Measurements from ENCODE around the gene WNT5B.

WNT5B gene

DNA sequence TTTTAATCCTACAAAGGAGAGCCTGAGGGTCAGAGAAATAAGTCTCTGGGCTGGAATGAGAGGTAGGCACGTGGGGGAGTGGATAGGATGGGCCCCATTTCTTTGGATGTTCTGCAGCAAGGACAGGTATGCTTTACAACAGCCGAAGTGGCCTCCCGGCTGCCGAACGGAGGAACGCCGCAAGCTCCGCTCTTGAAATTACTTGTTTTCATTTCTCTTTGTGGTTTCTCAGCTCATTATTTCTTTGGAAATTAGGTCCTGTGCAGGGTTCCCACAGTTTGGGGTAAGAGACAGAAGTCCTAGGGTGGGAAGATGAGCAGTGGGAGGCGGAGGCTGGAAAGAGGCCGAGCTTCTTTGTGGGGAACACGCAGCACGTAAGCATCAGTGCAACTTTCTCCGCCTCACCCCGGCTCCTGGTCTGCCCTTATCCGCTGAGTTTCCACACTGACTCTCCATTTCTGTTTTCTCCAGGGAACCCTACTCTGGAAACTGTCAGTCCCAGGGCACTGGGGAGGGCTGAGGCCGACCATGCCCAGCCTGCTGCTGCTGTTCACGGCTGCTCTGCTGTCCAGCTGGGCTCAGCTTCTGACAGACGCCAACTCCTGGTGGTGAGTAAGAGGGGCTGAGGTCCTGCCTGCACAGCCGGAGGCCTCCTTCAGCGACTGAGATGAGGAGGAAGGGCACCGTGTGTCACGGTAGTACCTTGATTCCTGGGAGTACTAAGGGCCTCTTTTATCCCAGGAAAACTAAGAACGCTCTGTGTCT lies 2.0 kb downstream of the WNT5B start:
- DNase-seq = no peak

GRCh38 chr12:1632702-1633101 lies 3.7 kb downstream of the WNT5B start:
- DNase-seq = no peak

GRCh38 chr12:1633459-1633858 lies 4.4 kb downstream of the WNT5B start:
- no peak for DNase-seq

DNA sequence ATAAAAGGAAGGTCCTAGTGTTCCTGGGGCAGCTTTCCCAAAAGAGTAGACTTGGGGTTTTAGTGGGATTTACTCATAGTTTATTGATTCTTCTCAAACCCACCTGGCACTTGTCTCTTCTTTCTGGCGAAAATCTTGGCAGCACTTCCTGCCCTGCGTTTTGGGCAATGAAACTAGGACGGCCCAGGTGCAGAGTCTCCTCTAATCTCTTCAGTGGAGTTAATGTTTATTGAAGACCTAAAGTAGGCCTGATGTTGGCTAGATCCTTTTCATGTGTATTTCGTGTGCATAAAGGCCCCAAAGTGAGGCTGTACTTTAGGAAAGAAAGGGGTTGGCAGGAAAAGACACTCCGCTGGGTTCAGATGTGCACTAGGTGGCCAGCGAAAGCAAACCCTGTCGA lies 5.1 kb downstream of the WNT5B start:
- no peak for DNase-seq

DNA sequence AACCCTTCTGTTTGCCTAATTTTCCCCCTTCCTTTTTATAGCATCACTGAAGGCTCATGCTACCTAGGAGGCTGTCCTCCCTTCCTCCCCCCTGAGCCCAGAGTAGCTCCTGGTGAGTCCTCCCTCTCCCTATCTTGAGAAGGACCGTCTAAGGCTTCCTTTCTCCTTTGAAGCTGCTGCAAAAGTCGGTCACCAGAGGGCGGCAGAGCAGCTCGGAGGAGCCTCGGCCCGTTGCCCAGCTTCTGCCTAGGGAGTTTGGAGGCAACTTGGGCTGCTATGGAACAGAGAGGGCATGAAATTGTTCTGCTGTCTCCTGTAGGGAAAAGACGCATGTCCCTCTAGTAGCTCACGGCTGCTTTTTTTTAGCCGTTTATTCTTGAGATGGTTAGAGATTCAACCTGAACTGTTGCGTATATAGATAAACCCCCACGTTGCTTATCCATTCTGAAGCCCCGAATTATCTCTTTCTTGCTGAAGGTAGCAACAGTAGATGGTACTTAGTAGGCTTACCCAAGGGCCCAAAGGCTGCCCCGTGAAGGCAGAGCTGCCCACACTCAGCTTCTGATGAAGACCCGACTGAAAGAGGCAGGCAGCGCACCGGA lies 5.7 kb downstream of the WNT5B start:
- peak; percentile 82 for DNase-seq

- DNase-seq = no peak
These were observed 6.5 kb downstream of the WNT5B start for GRCh38 chr12:1635301-1636095.

GRCh38 chr12:1638203-1638602 lies 9.2 kb downstream of the WNT5B start:
- no peak for DNase-seq

GRCh38 chr12:1639538-1639937 lies 10.5 kb downstream of the WNT5B start:
- DNase-seq = no peak

DNA sequence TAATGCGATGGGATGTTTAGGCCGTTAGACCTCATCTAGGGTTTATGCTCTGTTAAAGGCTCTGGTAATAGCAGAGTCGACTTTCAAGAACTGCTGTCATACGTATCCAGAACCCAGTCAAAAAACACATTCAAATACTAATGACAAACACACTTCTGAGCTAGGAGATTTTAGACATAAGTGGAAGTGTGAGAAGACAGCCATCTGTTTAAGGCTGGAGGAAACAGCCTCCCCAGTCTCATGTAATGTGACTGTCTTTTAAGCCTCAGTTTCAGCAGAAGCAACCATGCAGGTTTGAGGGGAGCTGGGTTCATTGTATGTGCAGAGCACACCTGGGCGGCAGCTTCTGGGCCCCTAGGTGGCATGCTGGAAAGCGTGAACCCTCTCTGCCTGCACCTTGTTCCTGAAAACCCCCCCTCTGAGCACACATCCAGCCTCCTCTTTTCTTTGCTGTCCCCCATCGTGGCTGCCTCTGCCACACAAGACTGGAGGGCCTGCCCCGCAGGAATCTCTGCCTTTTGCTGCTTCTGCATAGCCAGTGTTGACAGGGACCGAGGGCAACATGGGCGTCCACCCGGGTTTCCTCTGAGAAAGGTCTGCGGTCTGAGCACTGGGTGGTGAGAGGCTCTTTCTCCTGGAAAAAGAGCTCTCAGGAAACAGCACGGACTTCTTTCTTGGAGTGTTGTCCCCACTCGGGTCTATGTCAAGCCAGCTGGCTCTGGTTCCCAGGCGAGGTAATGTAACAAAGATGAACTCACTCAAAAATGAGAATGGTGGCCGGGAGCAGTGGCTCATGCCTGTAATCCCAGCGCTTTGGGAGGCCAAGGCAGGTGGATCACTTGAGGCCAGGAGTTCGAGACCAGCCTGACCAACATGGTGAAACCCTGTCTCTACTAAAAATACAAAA lies 11.6 kb downstream of the WNT5B start:
- no peak for DNase-seq

- no peak for DNase-seq
These were observed 13.5 kb downstream of the WNT5B start for GRCh38 chr12:1642513-1642912.

GRCh38 chr12:1643043-1643442 lies 14.0 kb downstream of the WNT5B start:
- no peak for DNase-seq

DNA sequence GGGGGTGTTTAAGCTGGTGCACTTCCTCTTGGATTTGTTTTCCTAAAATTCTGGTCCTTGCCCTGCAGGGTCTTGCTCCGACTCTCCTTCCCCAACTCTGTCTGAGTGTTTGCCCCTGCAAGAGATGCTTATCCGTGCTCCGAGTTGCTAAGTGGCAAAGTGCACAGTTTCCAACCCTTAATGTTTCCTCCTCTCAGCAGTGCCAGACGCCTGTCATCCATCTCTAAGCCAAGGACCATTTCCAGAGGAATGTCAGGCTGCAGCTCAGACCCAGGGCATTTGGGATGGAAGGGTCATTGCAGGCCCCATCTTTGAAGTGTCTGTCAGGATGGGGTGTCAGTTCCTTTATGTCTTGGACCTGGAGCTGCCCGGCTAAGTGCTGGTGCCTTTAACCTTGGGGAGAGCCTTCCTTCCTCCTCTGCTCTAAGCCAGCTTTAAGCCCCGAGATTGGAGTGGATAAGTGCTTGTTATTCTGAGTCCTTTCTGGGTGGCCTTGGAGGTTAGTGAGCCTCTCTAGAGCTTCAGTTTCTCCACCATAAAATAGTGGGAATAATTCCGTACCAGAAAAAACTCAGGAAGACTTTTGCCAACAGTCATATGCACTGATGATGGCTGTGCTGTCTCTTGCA lies 15.0 kb downstream of the WNT5B start:
- no peak for DNase-seq

DNA sequence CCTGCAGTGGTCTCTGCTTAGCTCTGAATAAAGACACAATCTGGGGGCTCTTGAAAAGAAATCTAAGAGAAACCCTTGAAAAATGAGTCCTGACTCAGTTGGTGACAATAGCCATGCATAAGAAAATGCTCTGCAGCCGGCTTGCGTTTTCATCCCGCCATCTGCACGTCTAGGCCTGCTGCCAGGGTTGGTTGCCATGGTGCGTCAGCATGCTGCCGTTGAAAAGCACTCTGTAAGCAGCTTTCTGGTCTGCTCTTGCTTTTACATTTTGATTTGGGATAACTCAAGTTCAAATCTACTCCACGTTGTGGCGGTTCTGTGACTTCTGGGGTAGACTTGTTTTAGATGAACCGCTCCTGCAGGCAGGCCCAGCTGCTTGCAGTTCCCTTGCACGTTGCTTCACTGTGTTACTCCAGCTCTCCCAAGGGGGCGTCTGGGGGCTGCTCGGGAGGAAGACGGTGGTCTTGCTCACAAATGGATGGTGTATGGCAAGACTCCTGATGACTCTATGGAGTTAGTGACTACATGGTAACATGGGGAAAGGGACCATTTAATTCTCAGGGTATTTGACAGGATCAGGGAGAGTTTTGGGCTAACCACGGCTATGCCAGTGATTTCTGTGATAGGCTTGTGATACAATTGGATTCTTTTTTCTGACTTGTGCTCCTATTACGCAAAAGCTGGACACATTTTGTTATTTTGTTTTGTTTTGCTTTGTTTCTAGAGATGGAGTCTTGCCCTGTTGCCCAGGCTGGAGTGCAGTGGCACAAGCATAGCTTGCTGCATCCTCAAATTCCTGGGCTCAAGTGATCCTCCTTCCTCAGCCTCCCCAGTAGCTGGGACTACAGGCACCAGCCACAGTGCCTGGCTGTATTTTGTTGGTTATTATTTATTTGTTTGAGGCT lies 15.8 kb downstream of the WNT5B start:
- DNase-seq = peak; percentile 86

- DNase-seq = no peak
These were observed 16.8 kb downstream of the WNT5B start for GRCh38 chr12:1645819-1646218.

DNA sequence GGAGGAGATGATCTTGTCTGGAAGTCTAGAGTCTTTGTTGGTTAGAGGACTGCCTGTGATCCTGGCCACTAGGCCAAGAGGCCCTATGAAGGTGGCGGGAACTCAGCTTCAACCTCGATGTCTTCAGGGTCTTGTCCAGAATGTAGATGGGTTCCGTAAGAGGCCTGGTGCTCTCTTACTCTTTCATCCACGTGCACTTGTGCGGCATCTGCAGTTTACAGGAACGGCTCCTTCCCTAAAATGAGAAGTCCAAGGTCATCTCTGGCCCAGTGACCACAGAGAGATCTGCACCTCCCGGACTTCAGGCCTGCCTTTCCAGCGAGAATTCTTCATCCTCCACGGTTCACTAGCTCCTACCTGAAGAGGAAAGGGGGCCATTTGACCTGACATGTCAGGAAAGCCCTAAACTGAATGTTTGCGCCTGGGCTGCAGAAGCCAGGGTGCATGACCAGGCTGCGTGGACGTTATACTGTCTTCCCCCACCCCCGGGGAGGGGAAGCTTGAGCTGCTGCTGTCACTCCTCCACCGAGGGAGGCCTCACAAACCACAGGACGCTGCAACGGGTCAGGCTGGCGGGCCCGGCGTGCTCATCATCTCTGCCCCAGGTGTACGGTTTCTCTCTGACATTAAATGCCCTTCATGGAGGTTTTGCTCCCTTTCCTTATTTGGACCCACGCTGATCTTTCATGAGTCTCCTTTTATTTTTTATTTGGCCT lies 17.7 kb downstream of the WNT5B start:
- DNase-seq = no peak

- no peak for DNase-seq
These were observed 18.2 kb downstream of the WNT5B start for GRCh38 chr12:1647285-1647669.

GRCh38 chr12:1650260-1650977 lies 21.4 kb downstream of the WNT5B start:
- DNase-seq = no peak

- no peak for DNase-seq
These were observed 21.9 kb downstream of the WNT5B start for GRCh38 chr12:1650978-1651361.

DNA sequence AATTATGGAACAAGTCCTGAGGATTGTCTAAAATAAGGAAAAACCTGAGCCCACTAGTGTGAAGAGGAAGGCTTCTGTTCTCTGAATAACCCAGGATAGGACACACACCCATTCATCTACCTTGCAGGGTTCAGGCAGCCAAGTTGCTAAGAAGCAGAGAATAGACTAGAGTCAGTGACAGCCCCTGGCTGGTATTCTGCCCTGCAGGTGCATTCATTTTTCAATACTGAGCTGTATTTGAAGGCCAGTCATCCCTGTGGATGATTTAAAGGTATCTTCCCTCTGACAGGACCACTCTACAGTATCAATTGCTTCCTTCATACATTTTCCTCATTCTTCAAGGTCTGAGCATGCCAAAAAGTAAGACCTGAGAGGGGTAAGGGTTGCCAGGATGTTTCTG lies 22.9 kb downstream of the WNT5B start:
- DNase-seq = no peak

GRCh38 chr12:1655225-1655788 lies 26.3 kb downstream of the WNT5B start:
- no peak for DNase-seq

Data from right forelimb (tissue), 1 donor.